NCI-H146 (cell line): ENCODE data around the gene GADD45A.

Source experiments
- DNase-seq: peaks from one replicate; lab custom pipeline; 2025; lab: John Stamatoyannopoulos, UW

The GADD45A gene

DNA sequence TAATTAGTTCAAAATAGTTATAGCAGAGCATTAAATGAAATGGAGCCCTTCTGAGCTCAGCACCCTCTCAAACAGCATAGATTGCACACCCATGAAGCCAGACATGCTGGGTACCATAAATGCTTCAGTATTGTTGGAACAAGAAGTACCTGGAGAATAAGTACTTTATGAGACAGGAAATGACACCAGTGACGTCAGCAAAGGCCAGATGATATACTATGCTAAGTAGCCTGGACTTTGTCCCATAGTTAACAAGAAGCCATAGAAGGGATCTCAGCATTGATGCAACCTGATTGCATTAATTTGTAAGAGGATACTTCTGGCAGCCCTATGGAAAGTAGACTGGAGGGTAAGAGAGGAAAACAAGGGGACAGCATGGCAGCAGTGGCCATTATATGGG, 16.3 kb upstream of the GADD45A start:
- peak; percentile 25 for DNase-seq

DNA sequence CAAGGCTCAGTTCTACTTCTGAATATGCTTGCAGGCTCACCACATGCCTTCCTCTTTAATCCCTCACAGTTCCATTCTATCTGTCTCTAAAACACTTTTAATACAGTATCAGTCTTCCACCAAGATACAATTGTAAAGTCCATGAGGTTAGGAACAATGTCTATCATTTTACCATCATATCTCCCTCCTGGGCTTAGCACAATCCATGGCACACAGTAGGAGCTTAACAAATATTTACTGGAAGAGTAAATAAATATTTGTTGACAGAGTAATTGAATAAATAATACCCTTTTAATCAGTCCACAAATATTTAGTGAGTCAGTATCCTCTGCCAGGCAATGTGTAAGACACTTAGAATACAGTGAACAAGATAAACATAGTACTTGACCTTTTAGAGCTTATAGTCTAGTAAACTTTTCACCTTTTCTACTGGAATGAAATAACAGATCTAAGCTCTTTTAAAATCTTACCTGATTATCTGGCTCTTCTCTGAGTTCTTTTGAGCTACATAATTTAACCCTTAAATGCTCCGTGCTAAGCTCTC, 12.7 kb upstream of the GADD45A start:
- DNase-seq, result no peak

DNA sequence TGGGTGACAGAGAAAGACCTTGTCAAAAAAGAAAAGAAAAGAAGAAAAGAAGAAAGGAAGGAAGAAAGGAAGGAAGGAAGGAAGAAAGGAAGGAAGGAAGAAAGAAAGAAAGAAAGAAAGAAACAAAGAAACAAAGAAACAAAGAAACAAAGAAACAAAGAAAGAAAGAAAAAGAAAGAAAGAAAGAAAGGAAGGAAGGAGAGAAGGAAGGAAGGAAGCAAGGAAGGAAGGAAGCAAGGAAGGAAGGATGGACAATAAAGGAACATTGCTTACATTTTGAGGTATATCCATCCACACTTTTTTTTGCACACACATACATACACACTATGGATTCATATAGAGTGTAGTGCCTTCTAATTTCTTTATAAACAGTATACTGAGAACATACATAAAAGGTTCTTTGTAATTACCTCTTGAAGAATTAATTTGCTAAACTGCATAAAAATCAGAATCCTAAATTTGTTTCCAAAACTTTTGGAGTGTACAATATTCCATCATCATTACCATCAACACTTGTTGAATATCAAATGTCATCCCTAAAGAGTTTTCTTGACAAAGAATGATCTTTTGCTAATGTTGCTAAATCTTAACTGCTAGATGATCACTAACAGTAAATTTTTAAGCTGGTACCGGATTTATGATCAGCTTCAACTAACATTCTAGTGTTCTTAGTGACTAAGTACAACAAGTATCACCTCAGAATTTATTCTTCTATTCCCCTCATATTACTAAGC, 11.4 kb upstream of the GADD45A start:
- no peak for DNase-seq

DNA sequence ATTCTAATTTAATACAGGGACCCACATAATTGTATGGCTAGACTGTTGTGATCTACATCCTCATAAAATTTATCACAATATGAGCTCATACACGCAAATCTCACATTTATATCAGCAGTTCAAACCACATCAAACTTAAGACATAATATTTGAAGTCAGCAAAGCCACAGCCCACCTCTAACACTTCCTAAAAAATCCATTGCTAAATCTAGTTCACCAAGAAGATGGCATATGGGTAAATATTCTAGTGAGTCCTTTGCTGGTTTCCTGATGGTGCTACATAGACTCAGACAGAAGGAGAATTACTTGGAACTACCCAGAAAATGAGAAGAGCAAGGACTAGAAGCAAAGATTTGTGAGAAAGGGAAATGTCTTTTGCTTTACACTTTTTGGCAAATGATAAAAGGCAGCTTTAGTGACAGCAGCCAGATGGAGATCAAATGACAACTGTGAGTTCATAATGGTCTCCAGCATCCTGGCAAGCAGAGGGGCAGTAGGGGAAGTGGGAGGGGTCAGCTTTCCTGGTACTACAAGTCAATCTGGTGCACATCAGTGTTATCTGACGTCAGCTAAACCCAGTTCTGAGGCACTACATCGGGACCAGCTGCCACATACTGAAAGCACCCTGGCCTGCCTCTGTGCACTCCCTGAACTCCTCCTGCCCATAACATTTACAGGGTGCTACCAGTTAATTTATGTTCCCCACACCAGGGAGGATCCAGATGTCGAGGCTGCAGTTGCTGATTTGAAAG, 10.6 kb upstream of the GADD45A start:
- DNase-seq, result peak; percentile 64

DNA sequence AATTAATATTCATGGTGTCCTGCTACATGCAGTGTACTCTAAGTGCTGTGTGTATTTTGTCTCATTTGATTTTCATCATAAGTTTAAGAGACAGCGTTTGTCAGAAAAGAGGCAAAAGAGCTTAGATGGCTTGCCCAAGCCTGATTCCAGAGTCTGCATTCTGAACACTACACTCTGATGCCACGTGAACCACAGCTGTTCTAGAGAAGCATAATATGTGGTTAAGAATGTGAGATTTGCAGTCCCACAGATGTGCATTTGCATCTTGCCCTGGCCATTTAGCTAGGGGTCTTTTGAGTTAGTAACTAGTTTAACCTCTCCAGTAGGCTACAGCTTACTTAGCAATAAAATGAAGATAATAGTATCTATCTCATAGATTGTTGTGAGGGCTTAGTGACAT, 9.2 kb upstream of the GADD45A start:
- DNase-seq, result no peak

DNA sequence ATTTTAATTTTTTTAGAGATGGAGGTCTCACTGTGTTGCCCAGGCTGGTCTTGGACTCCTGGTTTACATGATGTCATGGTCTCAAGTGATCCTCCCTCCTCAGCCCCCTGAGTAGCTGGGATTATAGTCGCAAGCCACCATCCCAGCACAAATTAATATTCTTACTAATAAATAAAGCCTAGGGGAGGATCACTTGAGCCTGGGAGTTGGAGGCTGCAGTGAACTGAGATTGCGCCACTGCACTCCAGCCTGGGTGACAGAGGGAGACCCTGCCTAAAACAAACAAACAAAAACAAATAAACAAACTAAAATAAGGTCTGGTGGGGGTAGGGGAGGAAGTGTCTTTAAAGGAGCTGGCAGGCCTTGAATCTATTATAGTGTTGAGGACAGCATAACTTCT, 8.7 kb upstream of the GADD45A start:
- DNase-seq, result no peak

DNA sequence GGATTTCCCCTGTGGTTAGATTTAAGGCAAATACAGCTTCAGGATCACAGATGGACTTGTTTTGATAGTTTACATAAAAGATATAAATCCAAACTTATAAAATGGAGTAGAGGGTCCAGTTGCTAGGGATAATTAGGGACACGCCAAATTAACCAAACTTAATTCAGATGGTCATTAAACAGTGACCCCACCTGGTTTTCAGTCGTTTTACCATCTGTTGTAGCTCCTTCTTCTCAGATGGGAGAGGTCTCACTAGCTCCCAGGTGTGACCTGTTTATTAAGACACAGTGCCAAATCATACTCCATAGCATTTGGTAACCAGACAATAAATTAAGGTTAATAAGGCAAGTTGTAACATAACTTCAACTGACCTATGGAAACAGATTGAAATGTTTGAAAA, 8.1 kb upstream of the GADD45A start:
- DNase-seq, result peak; percentile 5

DNA sequence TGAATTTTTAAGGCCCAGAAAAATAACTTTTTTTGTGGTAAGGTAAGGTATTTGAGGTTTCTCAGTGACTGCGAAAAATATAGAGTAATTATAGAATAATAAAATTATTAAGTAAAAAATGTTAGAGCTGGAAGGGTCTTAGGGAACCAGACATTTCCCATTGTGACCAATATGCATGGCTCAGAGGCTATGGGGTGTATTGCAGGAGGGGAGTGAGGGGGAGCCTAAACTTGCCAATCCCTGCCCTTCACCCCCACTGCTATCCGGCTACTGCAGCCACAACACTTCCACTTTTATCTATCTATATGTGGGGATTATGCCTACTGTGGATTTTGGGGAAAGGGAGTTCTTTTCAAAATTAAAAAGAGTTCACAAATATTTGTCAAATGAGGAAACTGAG, 7.6 kb upstream of the GADD45A start:
- DNase-seq, result no peak

DNA sequence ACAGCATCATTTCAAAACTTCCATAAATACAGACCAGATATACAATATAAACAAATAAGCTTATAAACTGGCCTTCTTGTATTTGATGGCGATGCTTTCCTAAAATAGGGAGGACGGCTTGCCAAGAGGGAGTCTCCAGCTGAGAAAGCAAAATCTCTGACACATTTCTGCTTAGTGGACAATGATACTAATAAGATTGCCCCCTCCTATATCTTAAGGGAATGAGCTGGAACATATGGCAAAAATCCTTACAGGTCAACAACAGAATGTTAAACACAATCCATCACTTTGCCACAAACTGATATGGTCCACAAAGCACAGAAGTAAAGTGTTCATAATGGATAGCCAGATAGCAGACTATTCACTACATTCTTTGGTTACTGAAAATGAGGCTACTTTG, 7.1 kb upstream of the GADD45A start:
- DNase-seq, result no peak

DNA sequence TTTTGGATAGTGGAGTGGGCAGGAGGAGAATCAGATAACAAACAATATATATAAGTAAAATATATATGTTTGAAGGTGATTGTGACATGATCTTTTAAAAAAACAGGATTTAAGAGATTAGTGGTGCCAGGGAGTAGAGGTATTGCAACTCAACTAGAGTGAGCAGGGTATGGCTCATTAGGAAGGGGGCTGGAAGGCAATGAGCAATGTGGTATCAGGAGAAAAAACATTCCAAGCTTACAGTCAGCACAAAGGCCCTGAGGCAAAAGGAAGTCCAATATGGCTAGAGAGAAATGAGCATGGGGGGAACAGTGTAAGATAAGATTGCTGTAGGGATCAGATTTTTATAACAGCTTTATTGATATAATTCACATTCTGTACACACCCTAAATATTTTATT, 5.3 kb upstream of the GADD45A start:
- DNase-seq, result no peak

DNA sequence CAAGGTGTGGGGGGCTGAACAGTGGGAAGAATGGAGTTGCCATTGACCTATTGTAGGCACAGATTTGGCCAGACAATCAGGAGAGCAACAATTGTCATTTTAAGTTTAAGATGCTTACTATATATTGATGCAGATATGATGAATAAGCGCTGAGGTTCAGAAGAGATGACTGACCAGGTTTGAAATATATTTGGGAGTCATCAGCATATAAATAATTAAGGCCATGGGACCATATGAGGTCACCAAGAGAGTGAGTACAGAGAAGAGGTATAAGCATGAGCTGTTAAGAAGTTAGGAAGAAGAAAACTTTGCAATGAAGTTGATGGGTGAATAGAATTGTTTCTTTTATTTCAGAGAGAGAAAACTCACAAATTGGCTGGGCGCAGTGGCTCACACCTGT, 4.5 kb upstream of the GADD45A start:
- no peak for DNase-seq

DNA sequence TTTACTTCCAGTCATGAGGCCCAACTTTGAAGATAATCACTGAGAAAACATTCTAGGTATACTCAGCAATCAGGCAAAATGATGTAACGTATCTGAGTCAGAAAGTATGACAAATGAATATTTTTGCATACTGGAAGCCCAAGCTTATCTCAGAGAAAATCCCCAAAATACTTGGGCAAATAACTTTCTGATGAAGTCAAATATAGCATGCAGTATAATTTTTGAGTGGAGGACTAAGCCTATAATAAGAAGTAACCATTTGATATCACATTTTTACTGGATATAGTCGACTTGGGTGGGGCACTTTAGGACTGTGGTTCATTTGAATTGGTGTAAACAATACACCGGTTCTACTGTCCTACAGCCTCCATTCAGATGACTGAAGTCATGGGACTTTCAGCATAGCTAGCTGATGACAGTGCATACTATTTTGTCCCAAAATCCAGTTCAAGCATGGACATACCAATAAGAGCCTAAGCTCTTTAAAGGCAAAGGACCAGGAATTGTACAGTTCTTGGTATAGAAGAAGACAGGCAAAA, 2.3 kb upstream of the GADD45A start:
- DNase-seq, result no peak

DNA sequence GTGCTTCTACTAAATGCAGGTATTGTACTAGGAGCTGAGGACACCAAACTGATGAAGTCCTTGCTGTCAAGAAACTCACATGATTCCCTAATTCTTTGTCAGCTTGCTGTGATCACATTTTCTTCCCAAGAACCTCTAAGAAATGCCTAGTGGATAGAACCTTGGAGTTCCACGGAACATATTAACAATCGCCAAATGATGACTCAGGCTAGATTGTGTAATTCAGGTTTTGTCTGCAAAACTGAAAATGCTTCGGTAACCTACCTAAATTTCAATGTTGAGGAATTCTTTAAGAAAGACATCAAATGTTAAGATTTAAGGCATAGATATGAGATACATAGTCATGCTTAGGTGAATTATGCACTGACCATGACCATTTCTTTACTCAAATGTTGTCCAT, 1.7 kb upstream of the GADD45A start:
- no peak for DNase-seq

DNA sequence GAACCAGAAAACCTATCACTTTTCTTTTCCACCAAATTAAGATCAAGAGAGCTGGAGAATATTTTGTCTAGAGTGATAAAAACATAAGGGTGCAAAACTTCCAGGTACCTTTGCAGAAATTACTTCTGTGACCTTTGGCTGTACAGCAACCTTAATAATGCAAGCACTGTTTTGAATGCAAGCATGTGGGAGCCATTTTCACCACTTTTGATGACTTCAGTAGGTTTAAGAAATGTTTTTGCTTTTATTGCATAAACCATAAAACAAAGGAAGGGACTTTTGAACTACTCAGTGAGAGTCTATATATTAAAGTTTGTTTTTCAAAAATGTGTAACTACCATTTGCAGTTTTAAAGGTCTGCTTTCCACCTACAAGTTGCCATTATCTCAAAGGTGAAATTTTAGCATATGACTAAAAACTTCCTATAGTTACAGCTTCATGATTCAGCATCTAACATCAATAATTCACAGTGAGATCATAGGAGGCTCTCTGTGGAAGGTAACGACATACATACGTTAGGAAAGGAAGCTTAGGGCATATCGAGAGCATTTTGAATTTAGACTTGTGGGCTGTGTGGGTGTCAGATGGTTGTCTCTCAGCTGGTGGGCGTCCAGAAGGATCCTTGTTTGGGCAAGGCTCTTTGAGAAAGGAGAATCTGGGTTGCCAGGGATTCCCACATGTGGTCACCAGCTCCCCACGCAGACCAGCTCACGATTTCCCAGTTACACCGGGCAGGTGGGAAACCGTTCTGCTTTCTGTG, 1.1 kb upstream of the GADD45A start:
- DNase-seq, result no peak

DNA sequence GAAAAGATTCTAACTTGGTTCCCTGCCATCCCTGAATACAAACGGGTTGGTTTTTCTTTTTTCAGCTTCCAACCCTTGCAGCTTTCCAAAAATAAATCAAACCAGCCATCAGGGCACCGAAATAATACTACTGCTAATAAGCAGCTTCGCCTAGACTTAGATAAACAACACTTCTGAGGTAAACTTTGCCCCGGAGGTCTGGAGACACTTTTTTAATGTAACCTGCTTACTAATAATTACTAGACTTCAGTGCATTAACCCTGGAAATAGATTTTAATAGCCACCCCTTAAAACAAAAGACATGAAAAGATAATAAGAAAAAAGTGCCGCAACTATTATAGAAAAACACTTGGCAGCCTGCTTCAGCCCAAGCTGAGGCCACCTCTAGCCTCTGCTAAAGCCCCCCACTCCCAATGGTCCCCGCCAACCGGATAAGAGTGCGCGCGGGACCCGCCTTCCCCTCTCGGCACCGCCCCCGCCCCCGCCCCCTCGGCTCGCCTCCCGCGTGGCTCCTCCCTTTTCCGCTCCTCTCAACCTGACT, 405 bp upstream of the GADD45A start:
- DNase-seq, result no peak

DNA sequence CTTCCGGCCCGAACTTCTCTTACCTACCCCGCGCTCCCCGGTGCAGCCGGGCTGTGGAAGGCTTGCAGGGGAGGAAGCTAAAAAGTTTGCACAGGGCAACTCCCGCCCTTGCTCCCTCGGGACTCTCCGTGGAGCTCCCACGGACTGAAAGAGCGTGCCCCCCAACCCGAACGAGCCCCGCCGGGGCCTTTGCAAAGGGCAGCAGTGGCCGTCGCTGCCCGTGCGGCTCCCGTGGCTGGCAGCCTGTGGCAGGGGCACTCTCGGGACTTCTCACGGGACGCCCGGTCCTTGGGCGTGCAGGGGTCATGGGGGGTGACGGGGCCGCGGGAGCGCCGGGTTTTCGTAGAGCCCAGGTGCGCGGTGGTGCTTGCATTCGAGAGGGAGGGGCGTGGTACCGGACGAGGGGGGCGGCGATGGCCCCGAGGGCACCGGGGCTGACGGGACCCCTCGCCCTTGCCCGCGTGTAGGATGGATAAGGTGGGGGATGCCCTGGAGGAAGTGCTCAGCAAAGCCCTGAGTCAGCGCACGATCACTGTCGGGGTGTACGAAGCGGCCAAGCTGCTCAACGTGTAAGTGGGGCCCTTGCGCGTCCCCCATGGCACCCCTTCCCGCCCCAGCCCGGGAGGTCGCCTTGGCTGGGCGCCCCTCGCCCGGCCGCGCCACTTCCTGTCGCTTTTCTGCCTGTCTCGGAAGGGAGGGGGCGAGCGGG, 711 bp downstream of the GADD45A start:
- DNase-seq, result peak; percentile 54

DNA sequence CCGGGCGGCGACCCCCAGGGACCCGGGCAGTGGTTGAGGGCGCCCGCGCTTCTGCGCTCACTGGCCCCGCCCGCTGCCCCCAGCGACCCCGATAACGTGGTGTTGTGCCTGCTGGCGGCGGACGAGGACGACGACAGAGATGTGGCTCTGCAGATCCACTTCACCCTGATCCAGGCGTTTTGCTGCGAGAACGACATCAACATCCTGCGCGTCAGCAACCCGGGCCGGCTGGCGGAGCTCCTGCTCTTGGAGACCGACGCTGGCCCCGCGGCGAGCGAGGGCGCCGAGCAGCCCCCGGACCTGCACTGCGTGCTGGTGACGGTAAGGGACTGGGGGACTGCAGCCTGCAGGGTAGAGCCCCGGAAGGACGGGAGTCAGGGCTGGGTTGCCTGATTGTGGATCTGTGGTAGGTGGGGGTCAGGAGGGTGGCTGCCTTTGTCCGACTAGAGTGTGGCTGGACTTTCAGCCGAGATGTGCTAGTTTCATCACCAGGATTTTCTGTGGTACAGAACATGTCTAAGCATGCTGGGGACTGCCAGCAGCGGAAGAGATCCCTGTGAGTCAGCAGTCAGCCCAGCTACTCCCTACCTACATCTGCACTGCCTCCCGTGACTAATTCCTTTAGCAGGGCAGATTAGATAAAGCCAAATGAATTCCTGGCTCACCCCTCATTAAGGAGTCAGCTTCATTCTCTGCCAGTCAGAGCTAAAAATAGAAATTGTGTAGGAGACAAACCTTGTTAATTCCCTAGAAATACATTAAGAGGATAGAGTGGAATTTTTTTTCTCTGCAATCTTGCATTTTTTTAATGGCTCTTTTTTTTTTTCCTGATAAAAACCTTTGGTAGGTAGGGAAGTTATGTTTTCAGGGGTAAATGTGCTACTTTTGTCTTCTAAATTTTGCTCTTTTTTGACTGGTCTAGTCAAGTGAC, 1.5 kb downstream of the GADD45A start:
- peak; percentile 88 for DNase-seq

DNA sequence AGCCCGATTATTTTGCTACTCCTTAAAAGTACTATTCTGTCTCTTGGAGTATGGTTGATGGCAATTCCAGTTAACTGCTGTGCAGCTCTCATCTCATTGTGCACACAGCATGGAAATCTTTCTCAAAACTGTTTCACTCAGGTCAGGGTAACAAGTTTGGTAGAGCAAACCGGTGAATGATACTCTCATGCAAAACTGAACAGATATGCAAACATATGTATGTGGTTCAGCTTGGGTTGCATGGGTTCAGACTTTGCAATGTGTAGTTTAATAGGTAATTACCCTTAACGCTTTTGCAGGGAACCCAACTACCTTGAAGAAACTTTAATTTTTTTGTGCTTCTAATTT, 2.2 kb downstream of the GADD45A start:
- DNase-seq, result no peak

DNA sequence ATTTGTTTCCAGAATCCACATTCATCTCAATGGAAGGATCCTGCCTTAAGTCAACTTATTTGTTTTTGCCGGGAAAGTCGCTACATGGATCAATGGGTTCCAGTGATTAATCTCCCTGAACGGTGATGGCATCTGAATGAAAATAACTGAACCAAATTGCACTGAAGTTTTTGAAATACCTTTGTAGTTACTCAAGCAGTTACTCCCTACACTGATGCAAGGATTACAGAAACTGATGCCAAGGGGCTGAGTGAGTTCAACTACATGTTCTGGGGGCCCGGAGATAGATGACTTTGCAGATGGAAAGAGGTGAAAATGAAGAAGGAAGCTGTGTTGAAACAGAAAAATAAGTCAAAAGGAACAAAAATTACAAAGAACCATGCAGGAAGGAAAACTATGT, 2.6 kb downstream of the GADD45A start:
- no peak for DNase-seq

DNA sequence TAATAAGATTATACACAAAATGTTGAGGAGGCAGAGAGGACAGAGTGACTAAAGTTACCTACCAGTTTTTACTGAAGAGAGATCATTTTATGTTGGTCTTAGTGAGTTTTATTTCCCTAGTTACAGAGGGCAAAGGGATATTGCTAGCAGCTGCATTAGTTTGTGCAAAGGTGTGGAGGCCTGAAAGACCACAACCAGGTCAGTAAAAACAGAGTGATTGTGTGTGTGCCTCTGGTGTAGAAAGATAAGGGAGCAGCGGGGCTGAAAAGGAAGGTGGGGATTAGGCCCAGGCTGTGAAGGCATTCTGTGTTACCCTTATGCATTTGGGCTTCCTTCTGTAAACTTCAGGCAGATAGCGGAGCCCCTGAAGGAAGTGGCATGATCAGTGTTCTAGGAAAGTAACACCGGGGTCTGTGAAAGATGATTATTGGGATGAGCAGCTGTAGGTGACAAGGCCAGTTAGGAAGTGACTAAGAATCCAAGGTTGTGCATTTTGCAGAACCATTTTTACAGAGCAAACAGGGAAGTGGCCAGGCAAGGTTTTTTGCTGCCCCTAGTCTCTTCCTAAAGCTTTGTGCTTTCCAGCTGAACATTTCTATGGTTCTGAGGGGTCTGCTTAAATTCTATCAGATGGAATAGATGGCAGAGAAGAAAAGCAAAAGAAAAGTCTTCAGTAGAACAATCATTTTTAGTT, 3.7 kb downstream of the GADD45A start:
- no peak for DNase-seq
